GM12892 (cell line): Measurements from ENCODE around the gene GSDMA.

Experiments used
- POLR2A ChIP-seq: IDR thresholded peaks from 2 replicates; pipeline ENCODE4 v1.6.1; 2011; ENCODE audit warnings: low read depth, low read length, control low read depth
- POLR2AphosphoS5 ChIP-seq: IDR thresholded peaks from 2 replicates; pipeline ENCODE4 v1.6.1; 2011; ENCODE audit warnings: low read depth, low read length, control low read depth
- TAF1 ChIP-seq: IDR thresholded peaks from 2 replicates; pipeline ENCODE4 v1.6.1; 2011; ENCODE audit warnings: low read depth, mild to moderate bottlenecking, control low read depth, low read length, borderline replicate concordance

- TF ChIP-seq POLR2AphosphoS5 = no peak
- no peak for TF ChIP-seq POLR2A
- no peak for TF ChIP-seq TAF1
These were observed 26.9 kb upstream of the GSDMA start for GRCh38 chr17:39935909-39936308.
